Stimulated activated CD8-positive, alpha-beta memory T cell treated with anti-CD3 and anti-CD28 coated beads, Interleukin-15, amount 100 ng/mL, for 4 hours (primary cell): ENCODE measurements around the gene SLC12A1.
A peak's percentile ranks its signal among the peaks of the same experiment; 100 is the strongest.
"Not testable (repeated sequence)": the region's sequence is repeated elsewhere in the genome, so short reads cannot be mapped to it uniquely, and the experiment has no call there.

Experiments
- DNase-seq, 2 donors: peaks; one replicate each; pipeline ENCODE4 v3.0.0-alpha.2; 2020; ENCODE audit warnings: low read depth in 2 of 2

SLC12A1 gene

GRCh38 chr15:48309740-48310139, 103.6 kb downstream of the SLC12A1 start:
- no peak for DNase-seq

- no peak for DNase-seq
Measured at GRCh38 chr15:48313216-48313615, 107.1 kb downstream of the SLC12A1 start.

GRCh38 chr15:48315041-48315440, 108.9 kb downstream of the SLC12A1 start:
- no peak for DNase-seq

- DNase-seq, result no peak
Measured at GRCh38 chr15:48317221-48317620, 111.1 kb downstream of the SLC12A1 start.

- DNase-seq, result no peak
Measured at GRCh38 chr15:48318131-48318530, 112.0 kb downstream of the SLC12A1 start.

- no peak for DNase-seq
Measured at GRCh38 chr15:48323294-48323693, 117.2 kb downstream of the SLC12A1 start.

GRCh38 chr15:48324949-48325348, 118.8 kb downstream of the SLC12A1 start:
- no peak for DNase-seq

- no peak for DNase-seq
Measured at GRCh38 chr15:48325400-48325799, 119.3 kb downstream of the SLC12A1 start.

- DNase-seq, result not testable (repeated sequence)
Measured at GRCh38 chr15:48326180-48326579, 120.1 kb downstream of the SLC12A1 start.

GRCh38 chr15:48330105-48330785, 124.1 kb downstream of the SLC12A1 start:
- no peak for DNase-seq

- DNase-seq, result peak; percentile 48 to 62
Measured at GRCh38 chr15:48330855-48331795, 125.0 kb downstream of the SLC12A1 start, which contains the start of gene DUT. DUT (plus strand) TSS chr15:48331429; CDS start chr15:48331516, 87 bp downstream.

GRCh38 chr15:48331796-48332641, 125.9 kb downstream of the SLC12A1 start:
- peak; percentile 37 to 44 for DNase-seq

- DNase-seq, result no peak
Measured at GRCh38 chr15:48332642-48333034, 126.5 kb downstream of the SLC12A1 start.

GRCh38 chr15:48333540-48333939, 127.4 kb downstream of the SLC12A1 start:
- no peak for DNase-seq

- no peak for DNase-seq
Measured at GRCh38 chr15:48334260-48334659, 128.2 kb downstream of the SLC12A1 start.

GRCh38 chr15:48336940-48337339, 130.8 kb downstream of the SLC12A1 start:
- DNase-seq, result no peak

GRCh38 chr15:48337607-48338006, 131.5 kb downstream of the SLC12A1 start:
- no peak for DNase-seq

GRCh38 chr15:48340111-48340510, 134.0 kb downstream of the SLC12A1 start:
- DNase-seq, result no peak

- no peak for DNase-seq
Measured at GRCh38 chr15:48343865-48344264, 137.8 kb downstream of the SLC12A1 start.

- DNase-seq, result no peak
Measured at GRCh38 chr15:48345516-48345915, 139.4 kb downstream of the SLC12A1 start.

GRCh38 chr15:48352474-48353072, 146.5 kb downstream of the SLC12A1 start:
- DNase-seq, result peak in 1 of 2 donors; percentile 17
